Body of pancreas (tissue), 4 donors: ENCODE results near the gene BACH2. TPM values are rescaled to one million over a fixed set of nuclear protein-coding genes. Genes with fewer than 3 reads are reported as not detected.

Experiments used
- ATAC-seq: fragments of 150-250 bp; one replicate; pipeline ENCODE4 v1.9.1; 2016
- DNase-seq, 4 donors: peaks; one replicate each; pipeline ENCODE4 v3.0.0-alpha.2; 2019
- H3K27ac ChIP-seq, 4 donors: fragments of 200-600 bp; sonication (generic); 1 replicate in 3 of 4; 2 replicates in 1 of 4; pipeline versions ENCODE4 v1.5.1 to v1.6.1; 2016 to 2019; ENCODE audit warnings: mild to moderate bottlenecking in 1 of 4, mixed read lengths in 1 of 4, moderate library complexity in 1 of 4
- H3K27me3 ChIP-seq, 2 donors: fragments of 200-600 bp; sonication (generic); one replicate each; pipeline ENCODE4 v1.6.0; 2016; ENCODE audit warnings: mild to moderate bottlenecking in 1 of 2
- H3K36me3 ChIP-seq, 2 donors: fragments of 200-600 bp; sonication (generic); replicated peaks in 1 of 2; 2 replicates each; pipeline ENCODE4 v1.5.1; 2016; ENCODE audit warnings: low read depth in 2 of 2; ENCODE audit not compliant: insufficient read depth in 1 of 2
- H3K4me1 ChIP-seq: fragments of 200-600 bp; sonication (generic); one replicate; pipeline ENCODE4 v1.6.0; 2016
- H3K4me3 ChIP-seq, 2 donors: fragments of 200-600 bp; sonication (generic); 1 replicate in 1 of 2; 2 replicates in 1 of 2; pipeline ENCODE4 v1.5.1; 2016 to 2019
- H3K9me3 ChIP-seq, 3 donors: fragments of 200-600 bp; sonication (generic); 1 replicate in 2 of 3; 2 replicates in 1 of 3; pipeline ENCODE4 v1.5.1; 2016
- POLR2A ChIP-seq, 3 donors: fragments of 450-650 bp; IDR thresholded peaks; one replicate each; pipeline ENCODE4 v1.6.1; 2016; ENCODE audit warnings: antibody characterized with exemption in 3 of 3, mild to moderate bottlenecking in 2 of 3
- WGBS, 2 donors: methylation state at CpG; one replicate each; pipeline ENCODE4 v1.1.5; 2017; 5-methylcytosine and 5-hydroxymethylcytosine counted together
- intact Hi-C: fragments of 100-400 bp; cut with DNase I; formaldehyde crosslinking; loops from one replicate; pipeline ENCODE4 v1.15.1; 2023
- total RNA-seq, 2 donors: library from RNA; depleted of rRNA; stranded (reverse); fragments of >200 nt; gene quantifications; one replicate each; pipeline ENCODE4 v1.1.0, GENCODE V29; 2016
- TF ChIP-seq, protein P1 (sequence below), 7 experiments: fragments of 450-650 bp in 4 of 7; fragments of 200-600 bp in 3 of 7; sonication (generic) in 3 of 7; IDR thresholded peaks; one replicate each; pipeline ENCODE4 v1.5.1; 2016 to 2019; ENCODE audit warnings: antibody characterized with exemption in 7 of 7

Gene BACH2
- total RNA-seq, 2 donors from 2014 or later = 2.1 to 3.3 TPM

DNA sequence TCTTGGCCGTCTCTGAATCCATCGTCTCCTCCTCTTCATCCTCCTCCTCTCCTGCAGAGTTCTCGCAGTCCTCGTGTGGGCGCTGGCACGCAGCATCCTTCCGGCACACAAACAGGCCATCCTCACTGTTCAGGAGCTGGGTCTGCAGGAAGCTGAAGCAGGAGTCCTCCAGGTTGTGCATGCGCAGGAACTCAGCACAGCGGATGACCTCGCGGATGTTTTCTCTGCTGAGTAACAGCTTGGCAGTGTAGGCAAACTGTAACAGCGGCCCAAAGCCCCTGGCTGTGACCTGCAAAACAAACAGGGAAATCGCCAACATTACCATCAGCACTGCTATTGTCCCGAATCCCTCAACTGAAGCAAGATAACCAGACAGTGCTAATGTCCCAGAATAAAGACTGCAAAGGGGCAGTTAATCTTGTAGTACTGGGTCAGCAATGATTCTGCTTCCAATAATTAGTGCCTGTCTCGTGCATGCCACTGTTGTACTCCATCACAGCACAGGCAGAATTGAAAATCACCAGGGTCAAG is 345.0 kb downstream of the BACH2 start:
- Histone ChIP-seq H3K4me1 (no peaks in the 10 kb centered on the region), H3K36me3 (no peaks in the 10 kb centered on the region), H3K4me3 (no peak overlapping the region), H3K27ac (no peak overlapping the region), H3K27me3 (no peaks in the 10 kb centered on the region), H3K9me3 (no peaks in the 10 kb centered on the region)
- ATAC-seq (no peak), DNase-seq (no peak)
- 65 to 76% methylated on average over 15 of the region's 15 CpGs for WGBS, 2 donors
- no peak for TF ChIP-seq POLR2A (IDR thresholded peaks at IDR 0.05)
- TF ChIP-seq, protein P1, sequence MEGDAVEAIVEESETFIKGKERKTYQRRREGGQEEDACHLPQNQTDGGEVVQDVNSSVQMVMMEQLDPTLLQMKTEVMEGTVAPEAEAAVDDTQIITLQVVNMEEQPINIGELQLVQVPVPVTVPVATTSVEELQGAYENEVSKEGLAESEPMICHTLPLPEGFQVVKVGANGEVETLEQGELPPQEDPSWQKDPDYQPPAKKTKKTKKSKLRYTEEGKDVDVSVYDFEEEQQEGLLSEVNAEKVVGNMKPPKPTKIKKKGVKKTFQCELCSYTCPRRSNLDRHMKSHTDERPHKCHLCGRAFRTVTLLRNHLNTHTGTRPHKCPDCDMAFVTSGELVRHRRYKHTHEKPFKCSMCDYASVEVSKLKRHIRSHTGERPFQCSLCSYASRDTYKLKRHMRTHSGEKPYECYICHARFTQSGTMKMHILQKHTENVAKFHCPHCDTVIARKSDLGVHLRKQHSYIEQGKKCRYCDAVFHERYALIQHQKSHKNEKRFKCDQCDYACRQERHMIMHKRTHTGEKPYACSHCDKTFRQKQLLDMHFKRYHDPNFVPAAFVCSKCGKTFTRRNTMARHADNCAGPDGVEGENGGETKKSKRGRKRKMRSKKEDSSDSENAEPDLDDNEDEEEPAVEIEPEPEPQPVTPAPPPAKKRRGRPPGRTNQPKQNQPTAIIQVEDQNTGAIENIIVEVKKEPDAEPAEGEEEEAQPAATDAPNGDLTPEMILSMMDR (IDR thresholded peaks at IDR 0.05) = no peak
- intact Hi-C loops = no loop called here

DNA sequence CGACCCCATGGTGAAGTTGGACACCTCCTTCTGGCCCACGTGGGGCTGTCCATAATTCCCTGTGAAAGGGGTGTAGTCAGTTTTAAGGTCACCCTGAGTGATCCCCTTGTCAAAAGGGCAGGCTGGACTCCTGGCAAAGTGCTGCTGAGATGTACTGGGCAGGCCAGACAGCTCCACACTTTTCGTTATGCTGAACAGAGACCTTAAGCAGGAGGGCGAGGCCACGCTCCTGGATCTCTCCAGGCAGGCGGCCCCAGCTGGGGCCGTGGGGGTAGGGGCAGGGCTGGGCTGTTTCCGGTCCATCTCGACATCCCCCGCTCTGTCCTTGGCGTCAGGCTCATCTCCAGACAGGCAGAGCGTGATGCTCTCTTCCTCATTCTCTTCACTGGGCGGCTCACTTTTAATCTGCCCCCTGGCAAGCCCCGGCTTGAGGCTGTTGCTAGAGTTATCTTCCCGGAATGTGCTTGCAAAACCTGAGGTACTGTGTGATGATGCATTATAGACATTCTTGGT is 345.7 kb downstream of the BACH2 start:
- no peaks in the 10 kb centered on the region for H3K9me3 ChIP-seq
- H3K4me1 ChIP-seq = no peaks in the 10 kb centered on the region
- no peak overlapping the region for H3K27ac ChIP-seq
- intact Hi-C loops = no loop called here
- ATAC-seq (no peak), DNase-seq (no peak)
- H3K36me3 ChIP-seq = no peaks in the 10 kb centered on the region
- WGBS, 2 donors = 82 to 88% methylated on average over 10 to 15 of the region's 15 CpGs
- TF ChIP-seq, protein P1 (IDR thresholded peaks at IDR 0.05) = no peak
- TF ChIP-seq POLR2A (IDR thresholded peaks at IDR 0.05) = no peak
- no peak overlapping the region for H3K4me3 ChIP-seq
- H3K27me3 ChIP-seq = no peaks in the 10 kb centered on the region

DNA sequence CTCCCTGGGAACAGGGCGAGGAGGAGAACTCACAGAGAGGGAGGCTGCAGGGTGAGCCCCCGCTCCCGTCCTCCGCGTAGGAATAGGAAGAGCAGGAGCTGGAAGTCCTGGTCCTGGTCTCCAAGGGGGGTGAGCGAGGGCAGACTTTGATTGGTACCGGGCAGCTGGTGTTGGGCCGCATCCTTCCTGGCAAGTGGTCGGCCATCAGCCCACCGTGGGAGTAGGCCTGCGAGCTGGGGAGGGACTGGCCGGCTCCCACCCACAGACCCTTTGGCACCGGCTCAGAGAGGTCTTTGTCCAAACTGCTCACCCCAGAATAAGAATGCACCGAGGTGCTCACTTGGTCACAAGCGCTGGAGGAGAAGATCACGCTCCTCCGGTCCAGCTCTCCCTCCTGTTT is 346.2 kb downstream of the BACH2 start:
- Histone ChIP-seq H3K27me3 (no peaks in the 10 kb centered on the region), H3K27ac (no peak overlapping the region), H3K9me3 (no peaks in the 10 kb centered on the region), H3K36me3 (no peaks in the 10 kb centered on the region), H3K4me1 (no peaks in the 10 kb centered on the region), H3K4me3 (no peak overlapping the region)
- ATAC-seq (no peak), DNase-seq (no peak)
- TF ChIP-seq, protein P1 (IDR thresholded peaks at IDR 0.05) = no peak
- TF ChIP-seq POLR2A (IDR thresholded peaks at IDR 0.05) = no peak
- intact Hi-C loops = no loop called here
- 91 to 95% methylated on average over 14 to 16 of the region's 17 CpGs for WGBS, 2 donors

DNA sequence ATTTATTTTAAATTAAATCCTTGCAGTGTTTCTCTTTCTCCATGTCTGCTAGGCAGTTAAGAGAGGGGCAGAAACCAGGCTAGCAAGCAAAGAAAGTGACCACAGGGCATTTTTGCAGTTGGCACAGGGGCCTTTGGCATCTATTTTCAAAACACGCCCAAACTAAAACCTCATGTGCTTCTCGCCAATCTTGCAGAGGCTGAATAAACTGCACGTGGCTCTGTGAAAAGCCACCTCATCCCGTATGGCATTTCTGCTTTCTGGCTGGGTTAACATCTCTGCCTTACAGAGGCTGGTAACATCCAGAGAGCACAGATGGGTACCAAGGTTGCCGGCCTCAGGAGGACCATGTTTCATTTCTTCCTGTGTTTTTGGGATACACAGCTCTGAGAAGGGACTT is 347.8 kb downstream of the BACH2 start:
- DNase-seq = no peak
- no peak overlapping the region for H3K4me3 ChIP-seq
- no peaks in the 10 kb centered on the region for H3K9me3 ChIP-seq
- H3K4me1 ChIP-seq = no peaks in the 10 kb centered on the region
- WGBS, 2 donors = 62 to 90% methylated on average over 5 of the region's 5 CpGs
- no peaks in the 10 kb centered on the region for H3K27me3 ChIP-seq
- no peak for TF ChIP-seq POLR2A (IDR thresholded peaks at IDR 0.05)
- TF ChIP-seq, protein P1 (IDR thresholded peaks at IDR 0.05) = no peak
- H3K27ac ChIP-seq = no peak overlapping the region
- no peaks in the 10 kb centered on the region for H3K36me3 ChIP-seq
- intact Hi-C loops = no loop called here
- no peak for ATAC-seq

DNA sequence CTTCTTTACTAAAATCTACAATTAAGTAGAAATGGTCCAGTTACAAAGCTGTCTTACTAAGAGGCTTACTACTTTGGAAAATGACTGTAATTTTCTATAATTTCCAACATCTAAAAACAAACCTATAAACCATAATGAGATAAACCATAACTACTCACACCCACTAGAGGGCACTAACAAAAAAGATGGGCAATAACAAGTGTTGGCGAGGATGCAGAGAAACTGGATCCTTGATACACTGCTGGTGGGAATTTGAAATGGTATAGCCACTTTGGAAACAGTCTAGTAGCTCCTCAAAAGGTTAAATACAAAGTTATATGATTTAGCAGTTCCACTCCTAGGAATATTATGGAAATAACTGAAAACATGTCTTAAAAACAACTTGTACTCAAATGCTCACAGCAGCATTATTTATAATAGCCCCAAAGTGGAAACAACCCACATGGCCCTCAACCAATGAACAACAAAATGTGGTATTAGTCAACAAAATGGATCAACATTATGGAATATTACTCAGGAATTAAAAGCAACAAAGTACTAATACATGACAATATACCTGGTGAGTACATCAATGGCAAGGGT is 351.7 kb downstream of the BACH2 start:
- TF ChIP-seq, protein P1 (IDR thresholded peaks at IDR 0.05) = peak in 3 of 7 experiments; percentile 10 to 34 (median 27)
- TF ChIP-seq POLR2A (IDR thresholded peaks at IDR 0.05) = no peak
- ATAC-seq = no peak
- peaks cover 25% of the 10 kb centered on the region for H3K4me1 ChIP-seq
- intact Hi-C loops = no loop called here
- no peak overlapping the region for H3K27ac ChIP-seq
- no peaks in the 10 kb centered on the region for H3K36me3 ChIP-seq
- H3K4me3 ChIP-seq = no peak overlapping the region
- DNase-seq = no peak
- H3K27me3 ChIP-seq = no peaks in the 10 kb centered on the region
- H3K9me3 ChIP-seq = no peaks in the 10 kb centered on the region
- 92 to 100% methylated on average over 1 of the region's 1 CpG for WGBS, 2 donors
